HCT116 (cell line): ENCODE measurements around the gene NOA1.

Experiments used
- ATF3 ChIP-seq: IDR thresholded peaks from 2 replicates; pipeline ENCODE4 v1.6.1; 2012
- CEBPB ChIP-seq: IDR thresholded peaks from 2 replicates; pipeline ENCODE4 v1.6.1; 2012; ENCODE audit warnings: low read depth
- CTCF ChIP-seq, 3 experiments: fragments of 200-600 bp in 1 of 3; sonication (generic) in 1 of 3; IDR thresholded peaks in 2 of 3; conservative IDR thresholded peaks in 1 of 3; 2 replicates each; pipeline ENCODE4 v1.5.1; 2012 to 2017; ENCODE audit warnings: low read depth in 2 of 3, low read length in 2 of 3, antibody characterized with exemption in 1 of 3, borderline replicate concordance in 1 of 3, control low read depth in 1 of 3, mild to moderate bottlenecking in 1 of 3, mixed read lengths in 1 of 3, mixed run types in 1 of 3, moderate library complexity in 1 of 3; ENCODE audit not compliant: insufficient read depth in 1 of 3
- EZH2 ChIP-seq: fragments of 200-600 bp; sonication (generic); IDR thresholded peaks from 2 replicates; pipeline ENCODE4 v1.6.1; 2017; ENCODE audit warnings: antibody characterized with exemption, mixed run types
- JUND ChIP-seq: IDR thresholded peaks from 2 replicates; pipeline ENCODE4 v1.6.1; 2012
- POLR2A ChIP-seq: IDR thresholded peaks from 2 replicates; pipeline ENCODE4 v1.7.0; 2011; ENCODE audit warnings: borderline replicate concordance; ENCODE audit not compliant: insufficient read depth, insufficient read length; ENCODE audit errors: extremely low read depth
- POLR2AphosphoS5 ChIP-seq: IDR thresholded peaks from 2 replicates; pipeline ENCODE4 v1.6.1; 2011; ENCODE audit warnings: mild to moderate bottlenecking, low read depth, low read length, moderate library complexity
- RAD21 ChIP-seq: IDR thresholded peaks from 2 replicates; pipeline ENCODE4 v1.6.1; 2012; ENCODE audit warnings: low read depth, mild to moderate bottlenecking
- REST ChIP-seq: IDR thresholded peaks from 2 replicates; pipeline ENCODE4 v1.6.1; 2012; ENCODE audit warnings: low read depth
- SIN3A ChIP-seq: IDR thresholded peaks from 2 replicates; pipeline ENCODE4 v1.6.1; 2012; ENCODE audit warnings: low read depth
- YY1 ChIP-seq: IDR thresholded peaks from 2 replicates; pipeline ENCODE4 v1.6.1; 2011; ENCODE audit warnings: low read length, low read depth, moderate library complexity, mild to moderate bottlenecking; ENCODE audit not compliant: insufficient replicate concordance; ENCODE audit errors: extremely low read depth
- ZFX ChIP-seq: fragments of 450-650 bp; IDR thresholded peaks from 2 replicates; pipeline ENCODE4 v1.6.1; 2017

GRCh38 chr4:57013543-57014120 is 36.2 kb upstream of the NOA1 start:
- no peak for TF ChIP-seq CTCF (IDR thresholded peaks at IDR 0.05 in 2 of 3, conservative IDR thresholded peaks at IDR 0.05 in 1 of 3; ENCODE audit: borderline replicate concordance in 1 of 3, insufficient read depth in 1 of 3, low read depth in 2 of 3, low read length in 2 of 3)
- TF ChIP-seq CEBPB, result no peak
- TF ChIP-seq POLR2A, result no peak
- TF ChIP-seq ATF3, result no peak
- TF ChIP-seq REST, result no peak
- no peak for TF ChIP-seq SIN3A
- TF ChIP-seq RAD21, result no peak
- TF ChIP-seq JUND, result no peak
- TF ChIP-seq EZH2, result no peak
- no peak for TF ChIP-seq POLR2AphosphoS5
- no peak for TF ChIP-seq YY1
- no peak for TF ChIP-seq ZFX
